HG03469 (cell line): Measurements from ENCODE around the gene KLK5.

Source experiments
- ATAC-seq: cut with Tn5 transposase; IDR thresholded peaks from one replicate; pipeline ENCODE4 v1.9.1; 2021; ENCODE audit warnings: mild to moderate bottlenecking, moderate library complexity, moderate number of reproducible peaks; ENCODE audit not compliant: unreplicated experiment

The KLK5 gene

DNA sequence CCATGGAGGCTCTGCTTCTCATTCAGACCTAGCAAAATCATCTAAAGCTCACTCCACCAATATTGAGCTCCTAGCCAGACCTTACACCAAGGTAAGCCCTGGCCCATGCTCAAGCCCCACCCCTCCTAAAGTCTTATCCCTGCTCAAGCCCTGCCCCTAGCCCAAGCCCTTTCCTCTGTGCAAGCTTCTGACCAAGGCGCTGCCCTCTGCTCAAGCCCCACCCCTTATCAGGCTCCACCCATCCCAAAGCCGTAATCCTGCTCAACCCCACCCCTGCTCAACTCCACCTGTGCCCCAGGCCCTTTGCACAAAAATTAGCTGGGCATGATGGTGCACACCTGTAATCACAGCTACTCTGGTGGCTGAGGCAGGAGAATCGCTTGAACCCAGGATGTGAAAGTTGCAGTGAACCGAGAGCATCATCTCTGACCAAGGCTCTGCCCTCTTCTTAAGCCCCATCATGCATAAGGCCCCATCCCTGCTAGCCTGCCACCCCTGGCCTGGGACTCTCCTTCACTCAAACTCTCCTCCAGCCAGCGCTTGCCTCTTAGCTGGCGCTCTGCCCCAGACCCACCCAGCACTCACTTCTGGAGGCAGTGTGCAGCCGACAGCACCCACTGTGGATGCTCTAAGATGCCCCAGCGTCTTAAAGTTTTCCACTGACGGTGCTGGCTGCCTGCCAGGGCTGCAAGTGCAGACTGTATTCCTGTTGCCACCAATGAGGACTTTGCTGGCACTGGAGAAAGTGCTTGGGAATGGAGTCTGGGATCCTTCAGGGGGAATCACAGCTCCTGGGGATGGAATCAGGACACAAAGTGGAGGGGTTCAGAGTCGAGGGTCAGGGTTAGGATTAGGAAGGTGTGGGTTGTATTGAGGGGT, 58.1 kb downstream of the KLK5 start:
- ATAC-seq = no peak
